ENCODE results near the gene MAFG.

Gene MAFG

GRCh38 chr17:81895400-81895799, 32.1 kb downstream of the MAFG start:
- no peak overlapping the region for H3K27ac ChIP-seq
- TF ChIP-seq CTCF (IDR thresholded peaks at IDR 0.05), result no peak
- H3K4me3 ChIP-seq, result no peak overlapping the region
- no peak for DNase-seq (ENCODE audit: low spot score)

GRCh38 chr17:81891303-81891552, 36.3 kb downstream of the MAFG start:
- Histone ChIP-seq H3K27ac (peak overlapping the region in 1 of 2 donors; percentile 99), H3K4me3 (peak overlapping the region; percentile 100)
- TF ChIP-seq CTCF (IDR thresholded peaks at IDR 0.05), result no peak
- no peak for DNase-seq (ENCODE audit: low spot score)

GRCh38 chr17:81890447-81891302, 36.9 kb downstream of the MAFG start:
- Histone ChIP-seq H3K27ac (peak overlapping the region in 1 of 2 donors; percentile 99), H3K4me3 (peak overlapping the region; percentile 100)
- DNase-seq (ENCODE audit: low spot score), result no peak
- TF ChIP-seq CTCF (IDR thresholded peaks at IDR 0.05), result no peak

- Histone ChIP-seq H3K4me3 (no peak overlapping the region), H3K27ac (no peak overlapping the region)
- DNase-seq (ENCODE audit: low spot score), result no peak
- no peak for TF ChIP-seq CTCF (IDR thresholded peaks at IDR 0.05)
Measured at GRCh38 chr17:81889602-81890001, 37.9 kb downstream of the MAFG start.

- no peak for DNase-seq (ENCODE audit: low spot score)
- no peak for TF ChIP-seq CTCF (IDR thresholded peaks at IDR 0.05)
- Histone ChIP-seq H3K27ac (no peak overlapping the region), H3K4me3 (no peak overlapping the region)
Measured at GRCh38 chr17:81888988-81889595, 38.4 kb downstream of the MAFG start.

- DNase-seq (ENCODE audit: low spot score), result no peak
- no peak overlapping the region for H3K27ac ChIP-seq
- TF ChIP-seq CTCF (IDR thresholded peaks at IDR 0.05), result no peak
- H3K4me3 ChIP-seq, result no peak overlapping the region
Measured at GRCh38 chr17:81888105-81888987, 39.2 kb downstream of the MAFG start.
